Sigmoid colon (tissue), 7 donors: Measurements from ENCODE around the gene CPM. TPM values are rescaled to one million over a fixed set of nuclear protein-coding genes. Genes with fewer than 3 reads are reported as not detected.

ENCODE experiments used
- DNase-seq: peaks from one replicate; pipeline ENCODE4 v3.0.0-alpha.2; 2019
- H3K27ac ChIP-seq, 4 donors: fragments of 200-600 bp; sonication (generic); one replicate each; pipeline ENCODE4 v1.5.1; 2016 to 2019; ENCODE audit warnings: mild to moderate bottlenecking in 1 of 4
- H3K27me3 ChIP-seq, 3 donors: fragments of 200-600 bp; sonication (generic); one replicate each; pipeline ENCODE4 v1.5.1; 2019; ENCODE audit warnings: mild to moderate bottlenecking in 1 of 3
- H3K36me3 ChIP-seq, 4 donors: fragments of 200-600 bp; sonication (generic); one replicate each; pipeline ENCODE4 v1.5.1; 2016 to 2019
- H3K4me1 ChIP-seq, 4 donors: fragments of 200-600 bp; sonication (generic); one replicate each; pipeline ENCODE4 v1.5.1; 2017 to 2019
- H3K4me3 ChIP-seq, 4 donors: fragments of 200-600 bp; sonication (generic); one replicate each; pipeline ENCODE4 v1.5.1; 2017 to 2019; ENCODE audit warnings: mild to moderate bottlenecking in 2 of 4, moderate library complexity in 1 of 4
- H3K9me3 ChIP-seq, 4 donors: fragments of 200-600 bp in 3 of 4; sonication (generic) in 3 of 4; one replicate each; pipeline versions ENCODE4 v1.5.1 to v1.6.1; 2013 to 2019
- CTCF ChIP-seq, 4 experiments: fragments of 450-650 bp in 3 of 4; fragments of 200-600 bp in 1 of 4; IDR thresholded peaks; one replicate each; pipeline ENCODE4 v1.5.1; 2016 to 2019; ENCODE audit warnings: antibody characterized with exemption in 4 of 4, mild to moderate bottlenecking in 3 of 4, moderate library complexity in 2 of 4
- EP300 ChIP-seq, 4 donors: sonication (generic); formaldehyde crosslinking; IDR thresholded peaks; one replicate each; pipeline ENCODE4 v1.6.1; 2017; ENCODE audit warnings: antibody characterized with exemption in 4 of 4
- POLR2A ChIP-seq, 2 donors: fragments of 450-650 bp; IDR thresholded peaks; one replicate each; pipeline ENCODE4 v1.6.1; 2016; ENCODE audit warnings: antibody characterized with exemption in 2 of 2, mild to moderate bottlenecking in 2 of 2, moderate library complexity in 2 of 2
- POLR2AphosphoS5 ChIP-seq, 4 donors: sonication (generic); formaldehyde crosslinking; IDR thresholded peaks; one replicate each; pipeline ENCODE4 v1.6.1; 2017; ENCODE audit warnings: antibody characterized with exemption in 4 of 4
- WGBS, 2 donors: extraction: QIAGEN DNeasy Blood & Tissue Kit; methylation state at CpG; one replicate each; pipeline ENCODE4 v1.1.7; 2013; 5-methylcytosine and 5-hydroxymethylcytosine counted together
- intact Hi-C: fragments of 100-400 bp; cut with DNase I; formaldehyde crosslinking; loops from one replicate; pipeline ENCODE4 v1.15.1; 2023
- polyA plus RNA-seq, 3 donors: library from polyadenylated mRNA; stranded (reverse); fragments of 200-250 nt; gene quantifications; one replicate each; pipeline ENCODE4 v1.2.3, GENCODE V29; 2013
- total RNA-seq, 4 donors: library from RNA; depleted of rRNA; stranded (reverse); fragments of >200 nt; gene quantifications; one replicate each; pipeline ENCODE4 v1.1.0, GENCODE V29; 2016
- donor health status: healthy with polysubstance abuse.
- donor health status: Bipolar disorder and iron deficiency.
- donor health status: healthy.

CPM gene
- total and polyA plus RNA-seq, 7 donors = 15.3 to 81.0 (median 36.5) TPM

GRCh38 chr12:68877583-68877982 lies 55.4 kb downstream of the CPM start:
- Histone ChIP-seq H3K4me3 (no peak overlapping the region), H3K27ac (no peak overlapping the region), H3K9me3 (peaks cover 0 to 3% (median 1%) of the 10 kb centered on the region in 4 donors), H3K36me3 (no peaks in the 10 kb centered on the region), H3K27me3 (no peaks in the 10 kb centered on the region), H3K4me1 (no peaks in the 10 kb centered on the region)
- TF ChIP-seq POLR2AphosphoS5 (IDR thresholded peaks at IDR 0.05) (no peak), EP300 (IDR thresholded peaks at IDR 0.05) (no peak), CTCF (IDR thresholded peaks at IDR 0.05) (no peak), POLR2A (IDR thresholded peaks at IDR 0.05) (no peak)
- 97 to 98% methylated on average over 4 of the region's 4 CpGs for WGBS, 2 donors
- intact Hi-C loops = no loop called here
- DNase-seq = no peak

- no peak overlapping the region for H3K27ac ChIP-seq
These were observed 56.5 kb downstream of the CPM start for GRCh38 chr12:68876461-68876860.

GRCh38 chr12:68873316-68873715 lies 59.7 kb downstream of the CPM start:
- Histone ChIP-seq H3K27ac (no peak overlapping the region), H3K9me3 (peaks cover 0 to 3% (median 0%) of the 10 kb centered on the region in 4 donors), H3K27me3 (no peaks in the 10 kb centered on the region), H3K36me3 (no peaks in the 10 kb centered on the region), H3K4me1 (no peaks in the 10 kb centered on the region), H3K4me3 (no peak overlapping the region)
- 97 to 99% methylated on average over 4 of the region's 4 CpGs for WGBS, 2 donors
- TF ChIP-seq POLR2A (IDR thresholded peaks at IDR 0.05) (no peak), CTCF (IDR thresholded peaks at IDR 0.05) (no peak), POLR2AphosphoS5 (IDR thresholded peaks at IDR 0.05) (no peak), EP300 (IDR thresholded peaks at IDR 0.05) (no peak)
- no peak for DNase-seq
- intact Hi-C loops = no loop called here

More at GRCh38 chr12:68876461-68876860, 56.5 kb downstream of the CPM start:
- H3K27me3 ChIP-seq = no peaks in the 10 kb centered on the region
- no peaks in the 10 kb centered on the region for H3K36me3 ChIP-seq
- H3K9me3 ChIP-seq = peaks cover 0 to 3% (median 0%) of the 10 kb centered on the region in 4 donors
- no peak for DNase-seq
- no peak overlapping the region for H3K4me3 ChIP-seq
- no peak for TF ChIP-seq EP300 (IDR thresholded peaks at IDR 0.05)
- TF ChIP-seq POLR2A (IDR thresholded peaks at IDR 0.05) = no peak
- no peak for TF ChIP-seq POLR2AphosphoS5 (IDR thresholded peaks at IDR 0.05)
- TF ChIP-seq CTCF (IDR thresholded peaks at IDR 0.05) = no peak
- H3K4me1 ChIP-seq = no peaks in the 10 kb centered on the region
- 41 to 73% methylated on average over 4 of the region's 4 CpGs for WGBS, 2 donors
- intact Hi-C loops = no loop called here

- no peaks in the 10 kb centered on the region for H3K4me1 ChIP-seq
- WGBS, 2 donors = 87 to 88% methylated on average over 6 of the region's 6 CpGs
- no peak overlapping the region for H3K4me3 ChIP-seq
- DNase-seq = no peak
- intact Hi-C loops = no loop called here
- H3K27ac ChIP-seq = no peak overlapping the region
- no peaks in the 10 kb centered on the region for H3K27me3 ChIP-seq
- H3K9me3 ChIP-seq = no peaks in the 10 kb centered on the region
- no peaks in the 10 kb centered on the region for H3K36me3 ChIP-seq
- TF ChIP-seq POLR2AphosphoS5 (IDR thresholded peaks at IDR 0.05) = no peak
- TF ChIP-seq POLR2A (IDR thresholded peaks at IDR 0.05) = no peak
- TF ChIP-seq EP300 (IDR thresholded peaks at IDR 0.05) = no peak
- no peak for TF ChIP-seq CTCF (IDR thresholded peaks at IDR 0.05)
These were observed 61.0 kb downstream of the CPM start for GRCh38 chr12:68871921-68872320.

GRCh38 chr12:68871396-68871795 lies 61.6 kb downstream of the CPM start:
- intact Hi-C loops = no loop called here
- Histone ChIP-seq H3K4me3 (no peak overlapping the region), H3K9me3 (no peaks in the 10 kb centered on the region), H3K27ac (no peak overlapping the region), H3K36me3 (no peaks in the 10 kb centered on the region), H3K4me1 (no peaks in the 10 kb centered on the region), H3K27me3 (no peaks in the 10 kb centered on the region)
- TF ChIP-seq POLR2AphosphoS5 (IDR thresholded peaks at IDR 0.05) (no peak), EP300 (IDR thresholded peaks at IDR 0.05) (no peak), POLR2A (IDR thresholded peaks at IDR 0.05) (no peak), CTCF (IDR thresholded peaks at IDR 0.05) (no peak)
- DNase-seq = no peak
- whole genome bisulfite sequencing, 2 donors = 88 to 89% methylated on average over 8 of the region's 8 CpGs
